Measurements from ENCODE around the gene GNL3.

Gene GNL3

DNA sequence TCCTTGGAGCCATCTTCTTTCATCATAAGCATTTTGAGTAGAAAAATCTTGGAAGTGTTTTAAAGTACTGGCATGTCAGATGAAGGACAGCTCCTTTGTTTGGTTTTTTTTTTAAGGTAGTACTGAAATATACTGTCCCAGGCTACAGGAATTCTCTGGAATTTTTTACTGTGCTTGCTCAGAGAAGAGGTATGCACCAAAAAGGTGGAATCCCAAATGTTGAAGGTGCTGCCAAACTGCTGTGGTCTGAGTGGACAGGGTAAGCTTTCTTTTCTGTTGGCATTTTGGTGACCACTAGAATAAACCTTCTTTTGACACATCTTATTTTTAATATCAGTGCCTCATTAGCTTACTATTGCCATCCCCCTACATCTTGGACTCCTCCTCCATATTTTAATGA lies 7.2 kb downstream of the GNL3 start:
- no peak for DNase-seq (ENCODE audit: extremely low spot score)
- POLR2A ChIA-PET, result no interaction called here
- CTCF ChIA-PET, result no interaction called here
- TF ChIP-seq FOXM1 (IDR thresholded peaks at IDR 0.05; ENCODE audit: borderline replicate concordance), result no peak
- no peak for TF ChIP-seq SUZ12 (IDR thresholded peaks at IDR 0.05)
- TF ChIP-seq BHLHE40 (IDR thresholded peaks at IDR 0.05; ENCODE audit: borderline replicate concordance), result no peak
- no peak for TF ChIP-seq CTBP1 (IDR thresholded peaks at IDR 0.05; ENCODE audit: borderline replicate concordance)

DNA sequence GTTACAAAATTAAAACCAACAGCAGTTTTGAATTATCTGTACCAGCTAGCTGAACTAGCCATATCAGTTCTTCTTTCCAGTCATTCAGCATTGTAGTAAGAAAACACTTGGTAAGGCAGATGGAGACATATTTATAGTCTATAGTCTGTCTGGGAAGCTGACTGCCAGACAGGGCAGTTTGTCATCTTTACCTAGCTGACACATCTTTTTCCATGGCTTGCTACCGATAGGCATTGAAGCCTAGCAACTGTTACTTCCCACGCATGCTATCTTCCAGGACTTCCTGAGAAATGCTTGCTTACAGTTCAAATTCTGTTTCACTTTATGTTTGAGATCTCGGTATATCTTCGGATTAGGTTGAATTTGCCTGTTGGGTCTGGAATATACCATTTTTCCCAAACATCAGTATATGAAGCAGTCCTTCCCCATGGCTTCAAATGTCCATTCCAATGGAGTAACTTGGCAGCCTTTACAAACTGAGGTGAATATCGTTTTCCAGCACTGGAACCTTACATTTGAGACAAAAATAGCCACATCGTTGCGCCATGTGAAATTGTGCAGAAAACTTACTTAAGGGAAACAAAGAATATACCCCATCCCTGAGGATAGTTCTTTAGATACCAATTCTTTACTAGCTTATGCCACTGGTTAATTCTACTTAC lies 8.8 kb downstream of the GNL3 start:
- POLR2A ChIA-PET, result interaction anchor here (1.2 to 3.3 kb wide), 2 partner anchors 10 to 11 kb away, joined by 3 to 14 read pairs; partner anchors contain the start of genes GLT8D1 and SPCS1
- CTCF ChIA-PET, result interaction anchor here (0.7 kb wide), 1 partner anchor 11 kb away, joined by 3 read pairs; the partner anchor contains the start of gene GLT8D1
- DNase-seq (ENCODE audit: extremely low spot score), result no peak
- no peak for TF ChIP-seq SUZ12 (IDR thresholded peaks at IDR 0.05)
- TF ChIP-seq ZNF384 (IDR thresholded peaks at IDR 0.05), result no peak
- no peak for TF ChIP-seq ARNT (IDR thresholded peaks at IDR 0.05)
- TF ChIP-seq FOXK2 (IDR thresholded peaks at IDR 0.05), result no peak
- TF ChIP-seq FOXA1 (IDR thresholded peaks at IDR 0.05), result no peak

DNA sequence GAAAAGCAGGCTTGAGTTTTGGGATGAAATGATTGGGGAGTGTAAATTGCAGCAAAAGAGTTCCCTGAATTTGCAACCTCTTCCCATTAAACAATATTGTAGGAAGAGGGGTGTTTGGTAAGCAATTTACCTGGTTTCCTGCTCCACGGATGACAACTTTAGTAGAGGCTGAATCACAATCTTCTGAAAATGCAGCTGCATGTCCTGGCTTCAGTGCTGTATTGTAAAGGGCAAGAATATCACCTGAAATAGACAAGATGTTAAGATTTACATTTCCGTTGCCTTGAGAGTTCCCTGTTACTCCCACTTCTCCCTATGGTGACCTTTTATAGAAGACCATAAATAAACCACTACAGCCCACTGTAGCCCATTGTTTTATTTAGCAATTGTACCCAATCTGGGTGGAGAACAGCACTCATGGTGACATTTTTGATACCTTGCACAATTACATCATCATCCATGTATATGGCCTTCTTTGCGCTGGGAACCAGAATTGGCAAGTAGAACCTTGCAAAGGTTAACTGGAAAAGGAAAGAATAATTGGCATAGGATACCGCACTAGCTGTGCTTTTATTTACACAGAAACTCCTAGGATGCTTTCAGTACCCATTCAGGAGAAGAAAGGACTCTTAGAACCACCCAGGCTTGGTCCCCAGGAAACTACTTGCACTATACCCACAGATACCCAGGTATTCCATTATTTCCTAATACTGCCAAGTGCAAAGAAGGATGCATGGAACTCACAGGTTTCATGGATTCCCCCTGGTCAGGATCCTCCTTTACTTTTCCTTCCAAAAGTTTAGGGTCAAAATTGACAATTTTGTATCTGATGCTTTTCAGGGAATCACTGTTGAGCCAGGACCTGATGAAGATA lies 10.2 kb downstream of the GNL3 start:
- TF ChIP-seq TARDBP (IDR thresholded peaks at IDR 0.05) (no peak), HDGF (IDR thresholded peaks at IDR 0.05; ENCODE audit: borderline replicate concordance) (no peak), ARNT (IDR thresholded peaks at IDR 0.05) (no peak), CTBP1 (IDR thresholded peaks at IDR 0.05; ENCODE audit: borderline replicate concordance) (no peak), SUZ12 (IDR thresholded peaks at IDR 0.05) (no peak), ELF4 (IDR thresholded peaks at IDR 0.05) (peak; percentile 9; the same call in 1 of the 2 replicates), LEF1 (IDR thresholded peaks at IDR 0.05; ENCODE audit: borderline replicate concordance) (no peak)
- TF ChIP-seq, protein P1, sequence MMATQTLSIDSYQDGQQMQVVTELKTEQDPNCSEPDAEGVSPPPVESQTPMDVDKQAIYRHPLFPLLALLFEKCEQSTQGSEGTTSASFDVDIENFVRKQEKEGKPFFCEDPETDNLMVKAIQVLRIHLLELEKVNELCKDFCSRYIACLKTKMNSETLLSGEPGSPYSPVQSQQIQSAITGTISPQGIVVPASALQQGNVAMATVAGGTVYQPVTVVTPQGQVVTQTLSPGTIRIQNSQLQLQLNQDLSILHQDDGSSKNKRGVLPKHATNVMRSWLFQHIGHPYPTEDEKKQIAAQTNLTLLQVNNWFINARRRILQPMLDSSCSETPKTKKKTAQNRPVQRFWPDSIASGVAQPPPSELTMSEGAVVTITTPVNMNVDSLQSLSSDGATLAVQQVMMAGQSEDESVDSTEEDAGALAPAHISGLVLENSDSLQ (IDR thresholded peaks at IDR 0.05), result no peak
- DNase-seq (ENCODE audit: extremely low spot score), result no peak
- ChIA-PET CTCF (no interaction called here), POLR2A (interaction anchor here (1.0 to 3.3 kb wide), 3 partner anchors 8 to 9 kb away, joined by 3 to 14 read pairs (median 6); partner anchors contain the start of genes GLT8D1 and SPCS1)

DNA sequence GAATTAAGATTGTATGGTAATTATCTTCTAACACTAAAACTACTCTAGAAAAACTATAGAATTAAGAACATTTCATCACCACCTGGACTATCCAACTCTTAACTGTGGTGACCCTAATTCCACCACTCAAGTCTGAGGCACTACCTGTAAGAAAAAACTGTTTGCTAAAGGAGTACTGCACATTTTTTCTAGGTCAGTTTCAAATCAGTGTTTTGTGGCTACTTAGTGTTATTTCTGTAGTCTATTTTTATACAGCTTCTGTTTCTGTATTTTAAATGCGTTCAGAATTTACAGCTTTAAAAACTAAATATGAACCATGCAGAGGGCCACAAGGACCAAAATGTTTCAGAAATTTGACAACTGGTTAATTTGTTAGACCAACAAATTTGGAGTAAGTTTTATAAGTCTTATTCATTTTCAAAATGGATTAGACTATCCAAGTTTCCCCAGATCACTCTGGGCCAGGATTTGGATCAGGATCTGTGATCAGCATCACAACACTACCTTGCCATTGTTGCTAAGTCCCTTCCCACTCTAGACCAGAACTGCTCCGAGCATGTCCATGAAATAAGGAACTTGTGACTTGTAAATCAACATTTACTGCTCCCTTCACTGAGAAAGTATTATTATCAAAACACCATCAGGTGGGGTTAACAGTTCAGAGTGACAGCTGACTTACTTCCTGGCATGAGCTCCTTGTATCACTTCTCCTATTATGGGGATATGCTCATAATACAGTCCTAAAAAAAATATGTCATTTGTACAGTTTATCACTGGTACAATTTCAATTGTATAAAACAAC lies 11.2 kb downstream of the GNL3 start:
- ChIA-PET POLR2A (interaction anchor here (1.3 to 3.3 kb wide), 2 partner anchors 8 to 10 kb away, joined by 6 to 14 read pairs; partner anchors contain the start of genes GLT8D1 and SPCS1), CTCF (no interaction called here)
- no peak for DNase-seq (ENCODE audit: extremely low spot score)
- no peak for TF ChIP-seq ELF4 (IDR thresholded peaks at IDR 0.05)
- TF ChIP-seq TARDBP (IDR thresholded peaks at IDR 0.05), result no peak
- TF ChIP-seq FOXA1 (IDR thresholded peaks at IDR 0.05), result no peak
- TF ChIP-seq L3MBTL2 (conservative IDR thresholded peaks at IDR 0.05), result no peak
- no peak for TF ChIP-seq FOXM1 (IDR thresholded peaks at IDR 0.05; ENCODE audit: borderline replicate concordance)
- no peak for TF ChIP-seq CTBP1 (IDR thresholded peaks at IDR 0.05; ENCODE audit: borderline replicate concordance)
- no peak for TF ChIP-seq FOXK2 (IDR thresholded peaks at IDR 0.05)
- no peak for TF ChIP-seq SUZ12 (IDR thresholded peaks at IDR 0.05)
- no peak for TF ChIP-seq ARNT (IDR thresholded peaks at IDR 0.05)

DNA sequence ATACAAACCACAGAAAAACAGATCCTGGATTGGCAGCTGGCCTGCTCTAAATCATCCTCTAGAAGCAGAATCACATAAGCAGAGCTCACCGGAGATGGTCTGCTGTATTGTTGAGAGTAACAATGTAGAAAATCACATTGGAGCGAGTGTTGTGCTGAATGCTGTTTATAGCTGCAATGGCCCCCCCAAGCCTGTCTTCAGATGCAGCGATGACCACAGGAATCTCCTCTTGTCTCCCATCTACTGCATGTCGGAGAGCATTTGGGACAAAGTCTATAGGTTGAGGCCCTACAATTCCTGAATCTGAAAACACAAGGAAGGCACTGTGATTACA lies 11.8 kb downstream of the GNL3 start:
- DNase-seq (ENCODE audit: extremely low spot score), result no peak
- ChIA-PET CTCF (no interaction called here), POLR2A (interaction anchor here (3.3 kb wide), 1 partner anchor 8 kb away, joined by 14 read pairs; the partner anchor contains the start of genes GLT8D1 and SPCS1)
- TF ChIP-seq SUZ12 (IDR thresholded peaks at IDR 0.05) (no peak), ARNT (IDR thresholded peaks at IDR 0.05) (no peak), FOXM1 (IDR thresholded peaks at IDR 0.05; ENCODE audit: borderline replicate concordance) (no peak), TARDBP (IDR thresholded peaks at IDR 0.05) (no peak), L3MBTL2 (conservative IDR thresholded peaks at IDR 0.05) (no peak), FOXK2 (IDR thresholded peaks at IDR 0.05) (no peak), BHLHE40 (IDR thresholded peaks at IDR 0.05; ENCODE audit: borderline replicate concordance) (no peak), FOXA1 (IDR thresholded peaks at IDR 0.05) (no peak)
- TF ChIP-seq, protein P1 (IDR thresholded peaks at IDR 0.05), result no peak

DNA sequence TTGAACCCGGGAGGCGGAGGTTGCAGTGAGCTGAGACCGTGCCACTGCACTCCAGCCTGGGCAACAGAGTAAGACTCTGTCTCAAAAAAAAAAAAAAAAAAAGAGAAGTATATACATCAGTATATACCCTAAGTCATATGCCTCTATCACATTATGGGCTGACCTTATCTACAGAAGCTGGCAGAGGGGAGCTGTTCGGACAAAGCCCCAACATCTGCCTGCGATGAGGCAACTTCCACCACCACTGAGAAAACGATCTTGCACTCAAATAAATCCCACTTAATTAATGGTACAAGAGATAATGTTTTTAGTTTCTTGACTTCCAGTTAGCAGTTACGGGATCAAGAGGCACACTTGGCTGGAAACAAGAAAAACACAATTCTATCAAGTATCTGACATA lies 17.5 kb downstream of the GNL3 start:
- DNase-seq (ENCODE audit: extremely low spot score), result no peak
- CTCF ChIA-PET, result no interaction called here
- TF ChIP-seq LEF1 (IDR thresholded peaks at IDR 0.05; ENCODE audit: borderline replicate concordance), result no peak
- TF ChIP-seq, protein P1 (IDR thresholded peaks at IDR 0.05), result no peak
- no peak for TF ChIP-seq ARNT (IDR thresholded peaks at IDR 0.05)
- no peak for TF ChIP-seq CTBP1 (IDR thresholded peaks at IDR 0.05; ENCODE audit: borderline replicate concordance)
- no peak for TF ChIP-seq FOXK2 (IDR thresholded peaks at IDR 0.05)
- no peak for TF ChIP-seq ZNF384 (IDR thresholded peaks at IDR 0.05)
- no peak for TF ChIP-seq L3MBTL2 (conservative IDR thresholded peaks at IDR 0.05)
- no peak for TF ChIP-seq BHLHE40 (IDR thresholded peaks at IDR 0.05; ENCODE audit: borderline replicate concordance)
- TF ChIP-seq SUZ12 (IDR thresholded peaks at IDR 0.05), result no peak
- TF ChIP-seq FOXA1 (IDR thresholded peaks at IDR 0.05), result no peak
- no peak for TF ChIP-seq ELF4 (IDR thresholded peaks at IDR 0.05)
- TF ChIP-seq HDGF (IDR thresholded peaks at IDR 0.05; ENCODE audit: borderline replicate concordance), result no peak
- TF ChIP-seq FOXM1 (IDR thresholded peaks at IDR 0.05; ENCODE audit: borderline replicate concordance), result no peak
- TF ChIP-seq SP1 (IDR thresholded peaks at IDR 0.05), result no peak
- no peak for TF ChIP-seq TARDBP (IDR thresholded peaks at IDR 0.05)
- no peak for TF ChIP-seq NFRKB (IDR thresholded peaks at IDR 0.05)
- POLR2A ChIA-PET, result interaction anchor here (0.7 kb wide), 1 partner anchor 18 kb away, joined by 5 read pairs; no protein-coding TSS in a partner anchor

All from HEK293T (cell line).